ENCODE data around the gene TPRN.
A peak's percentile ranks its signal among the peaks of the same experiment; 100 is the strongest.

The TPRN gene

GRCh38 chr9:137206602-137207001 lies 6.1 kb upstream of the TPRN start:
- no peak for DNase-seq

- peak; percentile 84 to 91 for DNase-seq
Measured at GRCh38 chr9:137205126-137206069, 4.9 kb upstream of the TPRN start, which contains the start of the genes NDOR1 and TMEM203. NDOR1 (plus strand) TSS chr9:137205700; CDS start chr9:137205778, 78 bp downstream. TMEM203 (minus strand) TSS chr9:137205648; CDS start chr9:137205414, 234 bp downstream.

GRCh38 chr9:137204731-137205125 lies 4.2 kb upstream of the TPRN start:
- no peak for DNase-seq

- no peak for DNase-seq
Measured at GRCh38 chr9:137202966-137203365, 2.4 kb upstream of the TPRN start.

- DNase-seq, result no peak
Measured at GRCh38 chr9:137201205-137201868, 796 bp upstream of the TPRN start.

GRCh38 chr9:137199411-137200121 lies 975 bp downstream of the TPRN start:
- DNase-seq, result no peak

- no peak for DNase-seq
Measured at GRCh38 chr9:137198902-137199283, 1.6 kb downstream of the TPRN start.

GRCh38 chr9:137198051-137198901 lies 2.3 kb downstream of the TPRN start:
- no peak for DNase-seq

- no peak for DNase-seq
Measured at GRCh38 chr9:137195525-137196220, 4.9 kb downstream of the TPRN start.

- DNase-seq, result no peak
Measured at GRCh38 chr9:137194909-137195308, 5.6 kb downstream of the TPRN start.

GRCh38 chr9:137194388-137194787 lies 6.2 kb downstream of the TPRN start:
- no peak for DNase-seq

- no peak for DNase-seq
Measured at GRCh38 chr9:137193771-137194170, 6.8 kb downstream of the TPRN start.

GRCh38 chr9:137192859-137193258 lies 7.7 kb downstream of the TPRN start:
- no peak for DNase-seq

- no peak for DNase-seq
Measured at GRCh38 chr9:137192448-137192780, 8.1 kb downstream of the TPRN start.

GRCh38 chr9:137191691-137192447 lies 8.7 kb downstream of the TPRN start:
- no peak for DNase-seq

- no peak for DNase-seq
Measured at GRCh38 chr9:137191245-137191644, 9.3 kb downstream of the TPRN start.

GRCh38 chr9:137190315-137190856 lies 10.2 kb downstream of the TPRN start:
- no peak for DNase-seq

- DNase-seq, result no peak
Measured at GRCh38 chr9:137189297-137190295, 10.9 kb downstream of the TPRN start.
